ENCODE data around the gene MID1IP1.

Gene MID1IP1, protein sequence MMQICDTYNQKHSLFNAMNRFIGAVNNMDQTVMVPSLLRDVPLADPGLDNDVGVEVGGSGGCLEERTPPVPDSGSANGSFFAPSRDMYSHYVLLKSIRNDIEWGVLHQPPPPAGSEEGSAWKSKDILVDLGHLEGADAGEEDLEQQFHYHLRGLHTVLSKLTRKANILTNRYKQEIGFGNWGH

DNA sequence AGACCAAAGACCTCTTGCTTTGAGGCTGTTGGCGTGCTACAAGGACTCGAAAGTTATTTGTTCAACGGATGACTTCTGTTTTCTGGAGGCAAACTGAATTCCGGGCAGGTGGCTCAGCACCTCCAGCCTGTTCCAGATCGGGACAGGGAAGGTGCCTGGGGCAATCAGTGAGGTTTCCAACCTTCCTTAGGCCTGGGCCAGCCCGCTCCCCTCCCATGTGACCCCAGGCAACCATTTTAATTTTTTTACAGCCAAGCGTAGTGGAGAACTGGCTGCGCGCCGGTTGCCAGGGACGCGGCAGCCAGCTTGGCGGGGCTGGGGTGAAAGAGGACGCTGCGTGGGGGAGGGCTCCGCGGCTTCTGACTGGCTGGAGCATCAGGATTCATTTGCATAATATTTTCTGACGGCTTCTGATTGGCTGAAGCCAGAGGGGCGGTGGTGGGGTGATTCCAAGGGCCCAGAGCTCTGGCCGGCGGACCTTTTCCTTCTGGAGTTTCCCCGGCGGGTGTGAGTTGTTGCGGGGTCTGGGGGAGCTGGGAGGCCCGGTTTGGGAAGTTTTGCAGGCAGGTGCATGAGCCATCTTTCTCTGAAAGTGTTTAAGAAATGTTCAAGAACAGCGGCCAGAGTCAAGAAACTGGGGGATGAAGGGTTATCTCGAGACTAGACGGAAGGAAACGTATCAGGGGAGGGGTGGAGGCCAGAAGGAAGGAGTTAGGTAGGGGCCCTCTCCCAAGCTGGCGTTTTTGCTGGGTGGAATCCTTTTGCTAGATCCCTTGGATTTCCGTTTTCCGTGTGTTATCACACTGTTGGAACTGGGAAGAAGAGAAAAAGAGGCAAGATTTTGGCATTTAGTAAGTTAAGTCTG is at the start of gene MID1IP1:
MID1IP1 (plus strand) TSS at position 479 of the 865 bp plus-strand sequence. CDS start 3,488 bp downstream, outside the sequence.
- peak; percentile 70 for DNase-seq (ENCODE audit: low spot score)

- DNase-seq (ENCODE audit: low spot score), result peak; percentile 25
These were observed 47.0 kb upstream of the MID1IP1 start for GRCh38 chrX:38754102-38754790.

- DNase-seq (ENCODE audit: low spot score), result no peak
These were observed 46.2 kb upstream of the MID1IP1 start for GRCh38 chrX:38754818-38755718.

- DNase-seq (ENCODE audit: low spot score), result no peak
These were observed 40.4 kb upstream of the MID1IP1 start for GRCh38 chrX:38760883-38761282.

- no peak for DNase-seq (ENCODE audit: low spot score)
These were observed 33.2 kb upstream of the MID1IP1 start for GRCh38 chrX:38768079-38768478.

GRCh38 chrX:38770152-38770551 is 31.1 kb upstream of the MID1IP1 start:
- DNase-seq (ENCODE audit: low spot score), result no peak

GRCh38 chrX:38774249-38774648 is 27.0 kb upstream of the MID1IP1 start:
- DNase-seq (ENCODE audit: low spot score), result no peak

- DNase-seq (ENCODE audit: low spot score), result no peak
These were observed 4.3 kb upstream of the MID1IP1 start for GRCh38 chrX:38796946-38797345.

- no peak for DNase-seq (ENCODE audit: low spot score)
These were observed 2.3 kb upstream of the MID1IP1 start for GRCh38 chrX:38798956-38799355.

DNA sequence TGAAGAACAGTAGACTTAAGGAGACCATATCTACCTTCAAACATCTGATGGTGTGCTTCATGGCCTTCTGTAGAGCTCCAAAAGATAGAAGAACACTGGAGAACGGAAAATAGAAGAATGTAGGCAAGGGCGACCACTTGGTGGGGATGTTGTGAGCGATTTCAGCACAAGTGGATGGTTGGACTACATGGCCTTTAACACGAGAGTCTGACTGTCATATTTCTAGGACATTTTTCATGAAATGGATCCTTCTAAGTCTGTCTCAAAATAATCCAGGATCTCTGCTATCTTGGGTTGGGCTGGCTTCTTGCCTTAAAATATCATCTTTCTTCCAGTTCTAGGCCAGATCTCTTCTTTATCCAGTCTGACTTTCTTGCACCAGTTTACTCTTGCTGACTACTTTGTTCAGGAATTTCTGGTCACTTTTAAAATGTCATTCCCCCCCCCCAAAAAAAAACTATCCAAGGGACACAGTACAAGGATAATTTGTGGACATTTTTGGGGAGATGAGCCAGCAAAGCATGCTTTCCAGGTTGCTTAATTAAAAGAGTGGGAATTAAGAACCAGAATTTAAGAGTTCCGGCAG is 1.2 kb upstream of the MID1IP1 start:
- no peak for DNase-seq (ENCODE audit: low spot score)

GRCh38 chrX:38803243-38803587 is 2.0 kb downstream of the MID1IP1 start:
- no peak for DNase-seq (ENCODE audit: low spot score)

DNA sequence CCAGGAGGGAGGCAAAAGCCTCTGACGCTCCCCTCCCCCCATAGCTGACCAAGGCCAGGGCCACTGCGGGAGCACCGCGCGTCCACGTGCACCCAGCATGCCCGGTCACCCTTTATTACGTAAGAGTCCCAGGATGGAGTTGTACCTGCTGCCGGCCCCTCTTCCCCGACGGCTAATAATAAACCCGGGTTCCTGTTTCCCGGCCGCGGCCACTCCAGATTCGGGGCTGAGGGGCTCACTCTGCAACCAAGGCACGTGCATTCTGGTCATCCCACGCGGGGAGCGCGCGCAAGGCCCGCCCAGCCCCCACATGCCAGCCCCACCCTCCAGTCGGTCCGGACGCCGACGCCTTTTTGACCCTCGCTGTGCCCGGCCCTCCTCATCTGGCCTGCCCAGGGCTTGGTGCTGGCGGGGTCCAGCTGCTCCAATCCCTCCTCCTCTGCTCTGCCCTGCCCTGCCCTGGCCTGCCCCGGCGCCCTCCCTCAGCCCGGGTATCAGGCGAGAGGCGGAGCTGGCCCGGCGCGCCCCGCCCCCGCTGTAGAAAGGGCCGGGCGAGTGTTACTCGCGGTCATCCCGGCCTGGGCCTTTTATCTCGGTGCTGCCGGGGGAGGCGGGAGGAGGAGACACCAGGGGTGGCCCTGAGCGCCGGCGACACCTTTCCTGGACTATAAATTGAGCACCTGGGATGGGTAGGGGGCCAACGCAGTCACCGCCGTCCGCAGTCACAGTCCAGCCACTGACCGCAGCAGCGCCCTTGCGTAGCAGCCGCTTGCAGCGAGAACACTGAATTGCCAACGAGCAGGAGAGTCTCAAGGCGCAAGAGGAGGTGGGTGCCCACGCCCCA is 2.6 kb downstream of the MID1IP1 start:
- DNase-seq (ENCODE audit: low spot score), result peak; percentile 75

- DNase-seq (ENCODE audit: low spot score), result no peak
These were observed 3.1 kb downstream of the MID1IP1 start for GRCh38 chrX:38804432-38804681.

- peak; percentile 26 for DNase-seq (ENCODE audit: low spot score)
These were observed 3.6 kb downstream of the MID1IP1 start for GRCh38 chrX:38804682-38805431.

DNA sequence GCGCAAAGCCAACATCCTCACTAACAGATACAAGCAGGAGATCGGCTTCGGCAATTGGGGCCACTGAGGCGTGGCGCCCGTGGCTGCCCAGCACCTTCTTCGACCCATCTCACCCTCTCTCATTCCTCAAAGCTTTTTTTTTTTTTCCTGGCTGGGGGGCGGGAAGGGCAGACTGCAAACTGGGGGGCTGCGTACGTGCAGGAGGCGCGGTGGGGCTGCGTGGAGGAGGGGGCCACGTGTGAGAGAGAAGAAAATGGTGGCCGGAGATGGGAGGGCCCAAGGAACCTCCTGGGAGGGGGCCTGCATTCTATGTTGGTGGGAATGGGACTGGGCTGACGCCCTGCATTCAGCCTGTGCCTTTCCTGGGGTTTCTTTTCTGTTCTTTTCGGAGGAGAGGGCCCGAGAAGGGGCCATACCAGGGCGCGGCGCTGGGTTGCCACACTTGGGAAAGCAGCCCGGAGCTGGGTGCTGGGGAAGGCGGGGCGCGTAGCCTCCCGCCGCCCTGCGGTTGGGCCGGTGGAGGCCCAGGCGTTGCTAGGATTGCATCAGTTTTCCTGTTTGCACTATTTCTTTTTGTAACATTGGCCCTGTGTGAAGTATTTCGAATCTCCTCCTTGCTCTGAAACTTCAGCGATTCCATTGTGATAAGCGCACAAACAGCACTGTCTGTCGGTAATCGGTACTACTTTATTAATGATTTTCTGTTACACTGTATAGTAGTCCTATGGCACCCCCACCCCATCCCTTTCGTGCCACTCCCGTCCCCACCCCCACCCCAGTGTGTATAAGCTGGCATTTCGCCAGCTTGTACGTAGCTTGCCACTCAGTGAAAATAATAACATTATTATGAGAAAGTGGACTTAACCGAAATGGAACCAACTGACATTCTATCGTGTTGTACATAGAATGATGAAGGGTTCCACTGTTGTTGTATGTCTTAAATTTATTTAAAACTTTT is 4.5 kb downstream of the MID1IP1 start:
- peak; percentile 63 for DNase-seq (ENCODE audit: low spot score)

- DNase-seq (ENCODE audit: low spot score), result peak; percentile 33
These were observed 5.8 kb downstream of the MID1IP1 start for GRCh38 chrX:38806875-38807621.

GRCh38 chrX:38807873-38808272 is 6.6 kb downstream of the MID1IP1 start:
- DNase-seq (ENCODE audit: low spot score), result no peak

DNA sequence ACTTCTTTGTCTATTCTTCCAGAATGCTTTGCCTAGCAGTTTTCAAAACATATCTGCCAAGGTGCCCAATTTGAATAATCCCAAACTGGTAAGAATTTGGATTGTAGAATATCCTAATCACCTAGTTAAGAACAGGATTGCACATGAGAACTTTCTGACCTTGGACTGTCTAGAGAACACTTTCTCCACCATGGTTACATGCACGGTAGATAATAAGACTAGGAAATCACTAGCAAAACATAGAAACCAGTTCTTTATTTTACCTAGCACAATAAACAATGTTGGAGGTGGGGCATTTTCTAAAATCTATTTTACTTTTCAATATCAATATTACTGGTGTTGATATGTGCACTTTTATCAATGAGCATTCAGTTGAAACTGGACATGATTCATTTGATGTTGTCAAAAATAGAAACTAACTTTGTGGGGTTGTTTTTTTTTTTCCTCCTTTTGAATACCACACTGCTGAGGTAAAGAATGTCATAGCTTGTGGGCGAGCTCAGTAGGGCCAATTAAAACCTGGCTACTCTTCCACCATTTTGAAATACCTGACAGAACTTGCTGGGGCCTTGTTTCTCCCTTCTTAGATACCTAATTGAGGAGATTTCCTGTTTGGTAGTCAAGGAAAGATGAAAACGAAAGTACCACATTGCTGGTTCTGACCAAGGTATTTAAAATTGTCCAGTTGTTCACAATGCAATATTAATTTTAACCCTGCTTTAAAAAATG is 10.4 kb downstream of the MID1IP1 start:
- no peak for DNase-seq (ENCODE audit: low spot score)

All from LoVo (cell line).